ENCODE measurements around the gene COL24A1.
A peak's percentile ranks its signal among the peaks of the same experiment; 100 is the strongest.

Gene COL24A1

DNA sequence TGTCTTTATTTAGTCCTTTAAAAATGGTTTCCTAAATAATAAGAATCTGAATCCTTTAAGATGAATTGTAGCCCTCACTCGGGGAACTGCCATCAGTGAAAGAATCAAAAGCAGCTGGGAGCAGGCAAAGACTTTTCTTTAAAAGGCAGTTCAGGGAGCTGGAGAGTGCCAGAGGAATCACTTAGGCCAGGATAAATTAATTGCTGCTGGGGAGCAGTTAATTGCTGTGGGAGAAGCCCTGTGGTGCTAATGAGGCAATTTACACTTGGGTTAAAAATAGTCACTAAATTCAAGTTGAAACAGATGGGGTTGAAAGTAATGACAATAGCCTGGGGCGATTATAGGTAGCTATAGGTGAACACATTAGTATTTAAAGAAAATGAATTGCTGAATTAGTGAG lies 38.7 kb upstream of the COL24A1 start:
- WGBS (ENCODE audit: insufficient coverage), result 100% methylated on average over 2 of the region's 2 CpGs
- no peaks in the 10 kb centered on the region for H3K4me1 ChIP-seq (ENCODE audit: control extremely low read depth in 1 of 4, control insufficient read depth in 4 of 4, insufficient read depth in 4 of 4, low read length in 3 of 4)
- no peak for DNase-seq
- ChIA-PET POLR2A (no interaction called here), CTCF (interaction anchor here (1.0 to 1.3 kb wide), 2 partner anchors 8 to 12 kb away, joined by 3 to 4 read pairs; no protein-coding TSS in a partner anchor)
- no peak overlapping the region for H3K4me3 ChIP-seq (ENCODE audit: control insufficient read depth in 1 of 7, extremely low read depth in 1 of 7, insufficient read depth in 4 of 7, low read depth in 2 of 7, low read length in 6 of 7)
- no peaks in the 10 kb centered on the region for H3K36me3 ChIP-seq (ENCODE audit: control insufficient read depth in 4 of 4, insufficient read depth in 4 of 4, low read length in 3 of 4)
- no peak overlapping the region for H3K27ac ChIP-seq (ENCODE audit: insufficient read depth in 1 of 2, low read depth in 1 of 2, low read length in 2 of 2, poor library complexity in 1 of 2, severe bottlenecking in 2 of 2)
- H3K27me3 ChIP-seq (replicated peaks in 2 of 5; ENCODE audit: control insufficient read depth in 4 of 5, insufficient read depth in 5 of 5, low read length in 4 of 5), result no peaks in the 10 kb centered on the region
- peaks cover 0 to 6% (median 0%) of the 10 kb centered on the region in 5 experiments for H3K9me3 ChIP-seq (ENCODE audit: control extremely low read depth in 1 of 5, control insufficient read depth in 4 of 5, insufficient read depth in 2 of 5, low read depth in 1 of 5, low read length in 4 of 5)

DNA sequence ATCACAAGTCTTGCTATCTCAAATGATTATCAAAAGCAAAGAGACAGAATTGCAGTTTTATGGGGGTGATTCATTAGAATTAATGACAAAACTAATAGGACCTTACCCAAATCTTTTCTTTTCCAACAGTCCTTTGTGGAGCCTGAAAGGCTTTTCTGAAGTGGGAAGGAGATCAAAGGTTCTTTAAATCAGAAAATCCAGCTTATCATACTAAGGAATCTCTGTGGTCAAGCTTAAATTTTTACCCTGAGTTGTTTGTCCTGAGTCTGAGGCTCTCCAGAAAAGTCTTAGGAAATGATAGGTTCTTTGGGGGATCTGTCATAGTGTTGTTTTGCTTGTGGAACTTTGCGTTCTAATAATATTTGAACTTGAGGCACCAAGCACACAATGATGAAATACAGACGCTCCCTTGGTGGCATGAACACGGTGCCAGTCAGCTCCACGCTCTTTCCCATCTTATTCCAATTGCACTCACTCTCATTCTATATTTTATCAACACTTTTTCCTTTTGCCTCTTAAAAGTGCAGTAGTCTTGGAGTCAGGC lies 38.0 kb upstream of the COL24A1 start:
- POLR2A ChIA-PET, result no interaction called here
- Histone ChIP-seq H3K36me3 (ENCODE audit: control insufficient read depth in 4 of 4, insufficient read depth in 4 of 4, low read length in 3 of 4) (no peaks in the 10 kb centered on the region), H3K4me1 (ENCODE audit: control extremely low read depth in 1 of 4, control insufficient read depth in 4 of 4, insufficient read depth in 4 of 4, low read length in 3 of 4) (no peaks in the 10 kb centered on the region), H3K9me3 (ENCODE audit: control extremely low read depth in 1 of 5, control insufficient read depth in 4 of 5, insufficient read depth in 2 of 5, low read depth in 1 of 5, low read length in 4 of 5) (peaks cover 0 to 6% (median 0%) of the 10 kb centered on the region in 5 experiments), H3K4me3 (ENCODE audit: control insufficient read depth in 1 of 7, extremely low read depth in 1 of 7, insufficient read depth in 4 of 7, low read depth in 2 of 7, low read length in 6 of 7) (no peak overlapping the region), H3K27ac (ENCODE audit: insufficient read depth in 1 of 2, low read depth in 1 of 2, low read length in 2 of 2, poor library complexity in 1 of 2, severe bottlenecking in 2 of 2) (no peak overlapping the region), H3K27me3 (replicated peaks in 2 of 5; ENCODE audit: control insufficient read depth in 4 of 5, insufficient read depth in 5 of 5, low read length in 4 of 5) (no peaks in the 10 kb centered on the region)
- CTCF ChIA-PET, result interaction anchor here (1.0 to 1.3 kb wide), 2 partner anchors 7 to 13 kb away, joined by 3 to 4 read pairs; no protein-coding TSS in a partner anchor
- no CpG with 5 or more reads among the region's 4 CpGs for WGBS (ENCODE audit: insufficient coverage)
- no peak for DNase-seq

DNA sequence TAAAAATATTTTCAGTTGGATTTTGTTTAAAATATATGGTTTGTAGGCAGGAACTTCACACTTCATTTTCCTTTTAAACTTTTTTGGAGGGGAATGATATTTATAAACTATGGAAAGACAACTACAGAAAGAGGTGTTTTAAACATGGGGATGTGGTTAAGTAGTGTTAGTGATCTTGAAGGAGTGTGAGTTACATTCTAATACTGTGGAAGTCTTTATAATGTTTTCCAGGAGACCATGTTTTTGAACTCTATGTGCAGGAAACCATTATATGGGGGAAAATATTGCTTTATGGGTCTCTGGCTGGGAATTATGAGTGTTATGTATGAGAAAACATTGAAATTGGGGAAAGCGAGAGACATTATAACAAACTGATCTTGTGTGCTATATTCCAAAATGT lies 35.8 kb upstream of the COL24A1 start:
- ChIA-PET CTCF (interaction anchor here (1.5 to 1.6 kb wide), 2 partner anchors 15 to 19 kb away, joined by 3 to 5 read pairs; no protein-coding TSS in a partner anchor), POLR2A (no interaction called here)
- Histone ChIP-seq H3K27ac (ENCODE audit: insufficient read depth in 1 of 2, low read depth in 1 of 2, low read length in 2 of 2, poor library complexity in 1 of 2, severe bottlenecking in 2 of 2) (no peak overlapping the region), H3K4me1 (ENCODE audit: control extremely low read depth in 1 of 4, control insufficient read depth in 4 of 4, insufficient read depth in 4 of 4, low read length in 3 of 4) (no peaks in the 10 kb centered on the region), H3K27me3 (replicated peaks in 2 of 5; ENCODE audit: control insufficient read depth in 4 of 5, insufficient read depth in 5 of 5, low read length in 4 of 5) (no peaks in the 10 kb centered on the region), H3K4me3 (ENCODE audit: control insufficient read depth in 1 of 7, extremely low read depth in 1 of 7, insufficient read depth in 4 of 7, low read depth in 2 of 7, low read length in 6 of 7) (no peak overlapping the region), H3K9me3 (ENCODE audit: control extremely low read depth in 1 of 5, control insufficient read depth in 4 of 5, insufficient read depth in 2 of 5, low read depth in 1 of 5, low read length in 4 of 5) (peaks cover 0 to 6% (median 0%) of the 10 kb centered on the region in 5 experiments), H3K36me3 (ENCODE audit: control insufficient read depth in 4 of 4, insufficient read depth in 4 of 4, low read length in 3 of 4) (no peaks in the 10 kb centered on the region)
- DNase-seq, result no peak
- WGBS (ENCODE audit: insufficient coverage), result no CpG with 5 or more reads among the region's 1 CpG

DNA sequence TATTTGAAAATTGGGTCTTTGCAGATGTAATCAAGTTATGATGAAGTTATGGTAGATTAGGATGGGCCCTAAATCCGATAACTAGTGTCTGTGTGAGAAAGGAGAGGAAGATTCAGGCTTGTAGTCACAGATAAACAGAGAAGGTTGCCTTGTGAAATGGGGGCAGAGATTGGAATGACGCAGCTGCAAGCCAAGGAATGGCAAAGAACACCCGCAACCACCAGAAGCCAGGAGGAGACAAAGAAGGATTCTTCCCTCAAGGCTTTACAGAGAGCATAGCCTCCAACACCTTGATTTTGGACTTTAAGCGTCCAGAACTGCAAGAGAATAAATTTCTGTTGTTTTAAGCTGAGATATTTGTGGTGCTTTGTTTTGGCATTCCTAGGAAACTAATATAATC lies 35.4 kb upstream of the COL24A1 start:
- Histone ChIP-seq H3K4me3 (ENCODE audit: control insufficient read depth in 1 of 7, extremely low read depth in 1 of 7, insufficient read depth in 4 of 7, low read depth in 2 of 7, low read length in 6 of 7) (no peak overlapping the region), H3K27ac (ENCODE audit: insufficient read depth in 1 of 2, low read depth in 1 of 2, low read length in 2 of 2, poor library complexity in 1 of 2, severe bottlenecking in 2 of 2) (no peak overlapping the region), H3K36me3 (ENCODE audit: control insufficient read depth in 4 of 4, insufficient read depth in 4 of 4, low read length in 3 of 4) (no peaks in the 10 kb centered on the region), H3K27me3 (replicated peaks in 2 of 5; ENCODE audit: control insufficient read depth in 4 of 5, insufficient read depth in 5 of 5, low read length in 4 of 5) (no peaks in the 10 kb centered on the region), H3K9me3 (ENCODE audit: control extremely low read depth in 1 of 5, control insufficient read depth in 4 of 5, insufficient read depth in 2 of 5, low read depth in 1 of 5, low read length in 4 of 5) (peaks cover 0 to 6% (median 0%) of the 10 kb centered on the region in 5 experiments), H3K4me1 (ENCODE audit: control extremely low read depth in 1 of 4, control insufficient read depth in 4 of 4, insufficient read depth in 4 of 4, low read length in 3 of 4) (no peaks in the 10 kb centered on the region)
- WGBS (ENCODE audit: insufficient coverage), result 100% methylated on average over 2 of the region's 4 CpGs
- POLR2A ChIA-PET, result no interaction called here
- CTCF ChIA-PET, result interaction anchor here (1.5 to 1.6 kb wide), 2 partner anchors 14 to 19 kb away, joined by 3 to 5 read pairs; no protein-coding TSS in a partner anchor
- DNase-seq, result no peak

DNA sequence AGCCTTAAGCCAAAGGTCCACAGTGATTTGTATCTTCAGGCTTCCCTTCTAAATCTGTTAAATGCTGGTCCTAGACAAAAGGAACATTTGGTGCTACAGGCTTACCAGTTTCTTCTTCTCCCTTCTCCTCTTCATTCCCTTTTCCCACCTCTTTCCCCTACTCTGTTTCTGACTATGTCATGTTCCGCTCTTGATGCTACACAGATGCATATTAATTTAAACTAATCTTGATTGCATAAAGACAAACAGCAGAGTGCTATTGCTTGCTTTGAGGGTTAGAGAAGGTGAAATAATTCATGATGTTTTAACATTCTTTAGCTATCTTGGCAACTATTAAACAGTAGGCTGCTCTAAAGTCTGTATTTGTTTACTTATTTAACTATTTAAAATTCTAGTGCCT lies 34.3 kb upstream of the COL24A1 start:
- no peaks in the 10 kb centered on the region for H3K36me3 ChIP-seq (ENCODE audit: control insufficient read depth in 4 of 4, insufficient read depth in 4 of 4, low read length in 3 of 4)
- DNase-seq, result no peak
- H3K27me3 ChIP-seq (replicated peaks in 2 of 5; ENCODE audit: control insufficient read depth in 4 of 5, insufficient read depth in 5 of 5, low read length in 4 of 5), result no peaks in the 10 kb centered on the region
- ChIA-PET POLR2A (interaction anchor here (0.6 kb wide), 1 partner anchor 353 kb away, joined by 3 read pairs; no protein-coding TSS in a partner anchor), CTCF (no interaction called here)
- H3K4me3 ChIP-seq (ENCODE audit: control insufficient read depth in 1 of 7, extremely low read depth in 1 of 7, insufficient read depth in 4 of 7, low read depth in 2 of 7, low read length in 6 of 7), result no peak overlapping the region
- H3K27ac ChIP-seq (ENCODE audit: insufficient read depth in 1 of 2, low read depth in 1 of 2, low read length in 2 of 2, poor library complexity in 1 of 2, severe bottlenecking in 2 of 2), result no peak overlapping the region
- H3K4me1 ChIP-seq (ENCODE audit: control extremely low read depth in 1 of 4, control insufficient read depth in 4 of 4, insufficient read depth in 4 of 4, low read length in 3 of 4), result no peaks in the 10 kb centered on the region
- H3K9me3 ChIP-seq (ENCODE audit: control extremely low read depth in 1 of 5, control insufficient read depth in 4 of 5, insufficient read depth in 2 of 5, low read depth in 1 of 5, low read length in 4 of 5), result peaks cover 0 to 6% (median 0%) of the 10 kb centered on the region in 5 experiments
- no CpG with 5 or more reads among the region's 1 CpG for WGBS (ENCODE audit: insufficient coverage)

GRCh38 chr1:86184426-86184825 lies 27.9 kb upstream of the COL24A1 start:
- no peaks in the 10 kb centered on the region for H3K36me3 ChIP-seq (ENCODE audit: control insufficient read depth in 4 of 4, insufficient read depth in 4 of 4, low read length in 3 of 4)
- DNase-seq, result no peak
- CTCF ChIA-PET, result interaction anchor here (1.1 kb wide), 1 partner anchor 10 kb away, joined by 5 read pairs; no protein-coding TSS in a partner anchor
- no peaks in the 10 kb centered on the region for H3K9me3 ChIP-seq (ENCODE audit: control extremely low read depth in 1 of 5, control insufficient read depth in 4 of 5, insufficient read depth in 2 of 5, low read depth in 1 of 5, low read length in 4 of 5)
- POLR2A ChIA-PET, result no interaction called here
- no peaks in the 10 kb centered on the region for H3K27me3 ChIP-seq (replicated peaks in 2 of 5; ENCODE audit: control insufficient read depth in 4 of 5, insufficient read depth in 5 of 5, low read length in 4 of 5)
- H3K27ac ChIP-seq (ENCODE audit: insufficient read depth in 1 of 2, low read depth in 1 of 2, low read length in 2 of 2, poor library complexity in 1 of 2, severe bottlenecking in 2 of 2), result no peak overlapping the region
- H3K4me3 ChIP-seq (ENCODE audit: control insufficient read depth in 1 of 7, extremely low read depth in 1 of 7, insufficient read depth in 4 of 7, low read depth in 2 of 7, low read length in 6 of 7), result no peak overlapping the region
- H3K4me1 ChIP-seq (ENCODE audit: control extremely low read depth in 1 of 4, control insufficient read depth in 4 of 4, insufficient read depth in 4 of 4, low read length in 3 of 4), result peaks cover 0 to 11% (median 3%) of the 10 kb centered on the region in 4 experiments
- no CpG with 5 or more reads among the region's 1 CpG for WGBS (ENCODE audit: insufficient coverage)

- WGBS (ENCODE audit: insufficient coverage), result no CpG with 5 or more reads among the region's 1 CpG
- H3K27me3 ChIP-seq (replicated peaks in 2 of 5; ENCODE audit: control insufficient read depth in 4 of 5, insufficient read depth in 5 of 5, low read length in 4 of 5), result no peaks in the 10 kb centered on the region
- peaks cover 0 to 11% (median 3%) of the 10 kb centered on the region in 4 experiments for H3K4me1 ChIP-seq (ENCODE audit: control extremely low read depth in 1 of 4, control insufficient read depth in 4 of 4, insufficient read depth in 4 of 4, low read length in 3 of 4)
- no peaks in the 10 kb centered on the region for H3K36me3 ChIP-seq (ENCODE audit: control insufficient read depth in 4 of 4, insufficient read depth in 4 of 4, low read length in 3 of 4)
- H3K4me3 ChIP-seq (ENCODE audit: control insufficient read depth in 1 of 7, extremely low read depth in 1 of 7, insufficient read depth in 4 of 7, low read depth in 2 of 7, low read length in 6 of 7), result no peak overlapping the region
- ChIA-PET CTCF (no interaction called here), POLR2A (interaction anchor here (0.7 kb wide), 1 partner anchor 98 kb away, joined by 3 read pairs; no protein-coding TSS in a partner anchor)
- H3K9me3 ChIP-seq (ENCODE audit: control extremely low read depth in 1 of 5, control insufficient read depth in 4 of 5, insufficient read depth in 2 of 5, low read depth in 1 of 5, low read length in 4 of 5), result no peaks in the 10 kb centered on the region
- peak; percentile 14 to 32 (median 15) for DNase-seq
- H3K27ac ChIP-seq (ENCODE audit: insufficient read depth in 1 of 2, low read depth in 1 of 2, low read length in 2 of 2, poor library complexity in 1 of 2, severe bottlenecking in 2 of 2), result no peak overlapping the region
These were observed 27.2 kb upstream of the COL24A1 start for GRCh38 chr1:86183810-86184209.

Data from common myeloid progenitor, CD34-positive (primary cell).